Testis (tissue), 3 donors: ENCODE measurements around the gene SMOC2. TPM values are rescaled to one million over a fixed set of nuclear protein-coding genes. Genes with fewer than 3 reads are reported as not detected.

Experiments used
- DNase-seq: peaks from one replicate; pipeline ENCODE4 v3.0.0-alpha.2; 2019
- H3K27ac ChIP-seq, 2 donors: fragments of 200-600 bp; sonication (generic); one replicate each; pipeline ENCODE4 v1.5.1; 2019
- H3K27me3 ChIP-seq: fragments of 200-600 bp; sonication (generic); one replicate; pipeline ENCODE4 v1.5.1; 2019
- H3K36me3 ChIP-seq: fragments of 200-600 bp; sonication (generic); one replicate; pipeline ENCODE4 v1.5.1; 2017; ENCODE audit warnings: low read depth; ENCODE audit errors: missing control alignments
- H3K4me1 ChIP-seq: fragments of 200-600 bp; sonication (generic); one replicate; pipeline ENCODE4 v1.5.1; 2019
- H3K4me3 ChIP-seq, 2 donors: fragments of 200-600 bp; sonication (generic); one replicate each; pipeline ENCODE4 v1.5.1; 2017 to 2019
- H3K9me3 ChIP-seq: fragments of 200-600 bp; sonication (generic); one replicate; pipeline ENCODE4 v1.5.1; 2017
- CTCF ChIP-seq, 3 experiments: fragments of 450-650 bp in 2 of 3; fragments of 200-600 bp in 1 of 3; sonication (generic) in 1 of 3; IDR thresholded peaks; one replicate each; pipeline ENCODE4 v1.5.1; 2016 to 2019; ENCODE audit warnings: antibody characterized with exemption in 3 of 3, mild to moderate bottlenecking in 2 of 3, moderate library complexity in 1 of 3
- POLR2A ChIP-seq: fragments of 450-650 bp; IDR thresholded peaks from one replicate; pipeline ENCODE4 v1.6.1; 2017; ENCODE audit warnings: antibody characterized with exemption, mild to moderate bottlenecking, moderate library complexity
- WGBS, 2 donors: methylation state at CpG; one replicate each; pipeline ENCODE4 v1.1.5; 2018; 5-methylcytosine and 5-hydroxymethylcytosine counted together
- intact Hi-C: fragments of 100-400 bp; cut with DNase I; formaldehyde crosslinking; loops from one replicate; pipeline ENCODE4 v1.15.1; 2023; ENCODE audit warnings: low total_unique reads
- polyA plus RNA-seq: library from polyadenylated mRNA; stranded (reverse); fragments of 350-450 nt; fragmentation: Illumina TruSeq; extraction: RNeasy Lipid Tissue Mini Kit (QIAGEN cat#74804); gene quantifications from one replicate; pipeline ENCODE4 v1.2.3, GENCODE V29; 2014; ENCODE audit warnings: low read depth, low replicate concordance; ENCODE audit not compliant: insufficient read depth
- total RNA-seq, 2 donors: library from RNA; depleted of rRNA; stranded (reverse); fragments of >200 nt; gene quantifications; one replicate each; pipeline ENCODE4 v1.2.3, GENCODE V29; 2016

The SMOC2 gene
- total and polyA plus RNA-seq, 3 donors from 2014 or later: 78.4 to 140 (median 110) TPM

- Histone ChIP-seq H3K27ac (no peak overlapping the region), H3K4me3 (no peak overlapping the region), H3K4me1 (no peaks in the 10 kb centered on the region), H3K27me3 (no peaks in the 10 kb centered on the region), H3K36me3 (no peaks in the 10 kb centered on the region), H3K9me3 (no peaks in the 10 kb centered on the region)
- no peak for DNase-seq
- intact Hi-C loops: no loop called here
- TF ChIP-seq POLR2A (no peak), CTCF (IDR thresholded peaks at IDR 0.05) (no peak)
- 88% methylated on average over 18 of the region's 18 CpGs for WGBS, 2 donors
These were observed 184.6 kb downstream of the SMOC2 start for GRCh38 chr6:168625602-168626001.

DNA sequence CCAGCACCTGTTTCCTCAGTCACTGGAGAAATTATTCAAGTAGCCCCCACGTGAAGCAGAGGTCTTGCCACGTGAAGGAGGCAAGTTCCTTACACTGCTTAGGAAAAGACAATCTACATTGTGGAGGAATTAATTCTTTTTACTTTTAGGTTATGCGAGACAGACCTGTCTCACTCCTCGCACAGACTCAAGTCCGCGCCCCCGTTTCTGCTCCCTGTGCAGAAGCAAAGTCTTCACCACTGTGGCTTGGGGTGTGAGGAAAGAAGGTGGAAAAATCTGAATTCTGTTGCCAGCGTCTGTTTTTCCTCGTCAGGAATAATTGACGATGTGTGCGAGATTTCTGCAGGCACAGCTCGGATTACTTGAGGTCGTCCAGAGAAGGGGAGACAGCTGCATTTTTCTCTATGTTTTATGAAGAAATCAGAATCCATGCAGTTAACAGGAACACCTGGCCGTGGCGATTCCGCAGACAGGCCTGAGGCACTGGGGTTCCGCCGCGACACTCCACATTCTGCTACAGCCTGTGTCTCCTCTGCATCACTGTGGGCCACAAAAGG lies 185.1 kb downstream of the SMOC2 start:
- TF ChIP-seq CTCF (IDR thresholded peaks at IDR 0.05) (no peak), POLR2A (no peak)
- Histone ChIP-seq H3K4me1 (no peaks in the 10 kb centered on the region), H3K36me3 (no peaks in the 10 kb centered on the region), H3K9me3 (no peaks in the 10 kb centered on the region), H3K27ac (no peak overlapping the region), H3K4me3 (no peak overlapping the region), H3K27me3 (no peaks in the 10 kb centered on the region)
- no peak for DNase-seq
- intact Hi-C loops: no loop called here
- WGBS, 2 donors: 85 to 88% methylated on average over 19 of the region's 19 CpGs

DNA sequence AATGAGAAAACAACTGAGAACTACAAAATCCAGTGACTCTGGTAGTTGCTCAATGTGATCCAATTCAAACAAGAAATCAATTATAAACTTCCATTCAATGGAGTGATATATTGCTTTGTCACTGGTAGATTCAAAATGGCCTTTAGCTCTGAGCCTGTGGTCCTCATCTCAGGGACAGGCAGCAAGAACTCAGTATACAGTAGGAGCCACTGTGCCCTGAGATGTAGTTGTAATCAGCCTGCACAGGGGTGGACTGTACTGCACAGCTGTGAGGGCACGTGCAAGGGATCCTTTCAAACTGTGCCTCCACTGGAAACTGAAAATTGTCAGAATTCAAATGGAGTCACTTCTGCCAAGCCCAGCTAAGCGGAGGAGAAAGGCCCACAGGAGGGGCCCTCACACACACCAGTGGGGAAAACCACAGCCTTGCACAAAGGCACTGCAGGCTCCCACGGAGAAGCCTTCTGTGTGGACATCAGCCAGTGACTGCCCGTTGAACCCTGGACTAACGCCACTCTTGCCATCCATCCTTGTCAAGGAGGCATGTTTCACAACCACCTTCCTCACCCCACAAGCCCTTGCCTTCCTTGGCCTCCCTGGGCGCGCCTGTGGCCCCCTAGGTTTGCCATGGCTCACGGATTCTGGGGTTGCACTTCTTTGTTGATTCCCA lies 186.7 kb downstream of the SMOC2 start:
- 84 to 85% methylated on average over 8 of the region's 8 CpGs for WGBS, 2 donors
- no peak for DNase-seq
- TF ChIP-seq POLR2A (no peak), CTCF (IDR thresholded peaks at IDR 0.05) (no peak)
- no peaks in the 10 kb centered on the region for H3K4me1 ChIP-seq
- H3K4me3 ChIP-seq: no peak overlapping the region
- intact Hi-C loops: no loop called here
- H3K9me3 ChIP-seq: no peaks in the 10 kb centered on the region
- no peaks in the 10 kb centered on the region for H3K36me3 ChIP-seq
- H3K27me3 ChIP-seq: no peaks in the 10 kb centered on the region
- H3K27ac ChIP-seq: no peak overlapping the region

DNA sequence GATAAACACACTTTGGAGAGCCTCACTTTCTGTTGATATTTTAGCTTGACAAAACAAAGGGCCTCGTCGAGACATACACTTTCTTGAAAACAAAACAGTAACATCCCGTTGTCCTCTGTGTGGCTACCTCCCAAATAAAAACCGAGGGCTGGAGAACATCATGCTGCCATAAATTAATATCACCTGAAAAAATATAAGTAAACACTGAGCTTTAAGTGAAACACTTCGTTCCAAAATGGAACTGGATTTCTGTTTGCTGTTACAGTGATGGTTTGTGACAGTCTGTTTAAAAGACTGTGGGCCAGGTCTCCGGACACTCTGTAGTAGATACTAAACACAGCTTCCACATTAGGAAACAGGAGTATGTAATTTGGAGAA lies 187.2 kb downstream of the SMOC2 start:
- Histone ChIP-seq H3K27me3 (no peaks in the 10 kb centered on the region), H3K36me3 (no peaks in the 10 kb centered on the region), H3K9me3 (no peaks in the 10 kb centered on the region), H3K4me1 (no peaks in the 10 kb centered on the region), H3K27ac (no peak overlapping the region), H3K4me3 (no peak overlapping the region)
- DNase-seq: no peak
- TF ChIP-seq POLR2A: no peak
- TF ChIP-seq CTCF (IDR thresholded peaks at IDR 0.05): no peak
- intact Hi-C loops: no loop called here
- 67 to 76% methylated on average over 6 of the region's 6 CpGs for WGBS, 2 donors

GRCh38 chr6:168628732-168629245 lies 187.8 kb downstream of the SMOC2 start:
- TF ChIP-seq CTCF (IDR thresholded peaks at IDR 0.05) (no peak), POLR2A (no peak)
- intact Hi-C loops: no loop called here
- H3K4me3 ChIP-seq: no peak overlapping the region
- no peaks in the 10 kb centered on the region for H3K27me3 ChIP-seq
- H3K36me3 ChIP-seq: no peaks in the 10 kb centered on the region
- no peak overlapping the region for H3K27ac ChIP-seq
- 64 to 71% methylated on average over 8 to 19 of the region's 19 CpGs for WGBS, 2 donors
- H3K4me1 ChIP-seq: no peaks in the 10 kb centered on the region
- no peak for DNase-seq
- no peaks in the 10 kb centered on the region for H3K9me3 ChIP-seq
